ENCODE results near the gene DHX32.

The DHX32 gene

DNA sequence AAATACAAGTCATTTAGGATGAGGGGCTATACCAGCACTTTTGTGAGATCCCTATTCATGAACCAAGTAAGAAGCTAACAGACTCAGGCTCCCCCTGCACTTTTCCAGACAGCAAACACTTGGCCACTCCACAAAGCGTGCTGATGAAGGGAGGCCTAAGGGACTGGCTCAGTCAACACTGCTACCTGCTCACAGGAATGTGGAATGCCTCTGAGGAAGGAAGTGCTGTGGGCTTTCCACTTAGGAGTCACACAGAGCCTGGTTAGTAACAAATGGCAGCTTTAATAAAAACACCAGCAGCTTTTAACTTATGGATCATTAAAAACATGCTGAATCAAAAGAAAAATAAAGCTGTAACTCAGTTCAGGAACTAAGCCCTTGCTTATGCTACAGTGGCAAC, 73.0 kb downstream of the DHX32 start:
- in situ Hi-C loops (cut with HindIII; ENCODE audit: low pct_ligation_motif_present, low sequenced_read_pairs), result no loop called here
- H3K4me3 ChIP-seq (ENCODE audit: low read depth, low read length), result no peak overlapping the region
- H3K36me3 ChIP-seq (replicated peaks), result peaks cover 14% of the 10 kb centered on the region
- TF ChIP-seq CTCF (IDR thresholded peaks at IDR 0.05; ENCODE audit: low read depth, low read length, missing control alignments), result no peak
- DNase-seq, result no peak
- no peaks in the 10 kb centered on the region for H3K27me3 ChIP-seq (replicated peaks)
- no peak overlapping the region for H3K27ac ChIP-seq

GRCh38 chr10:125802739-125803138, 78.4 kb downstream of the DHX32 start:
- Histone ChIP-seq H3K4me3 (ENCODE audit: low read depth, low read length) (no peak overlapping the region), H3K27ac (no peak overlapping the region), H3K36me3 (replicated peaks) (peaks cover 11% of the 10 kb centered on the region), H3K27me3 (replicated peaks) (no peaks in the 10 kb centered on the region)
- in situ Hi-C loops (cut with HindIII; ENCODE audit: low pct_ligation_motif_present, low sequenced_read_pairs), result no loop called here
- DNase-seq, result no peak
- TF ChIP-seq CTCF (IDR thresholded peaks at IDR 0.05; ENCODE audit: low read depth, low read length, missing control alignments), result no peak

DNA sequence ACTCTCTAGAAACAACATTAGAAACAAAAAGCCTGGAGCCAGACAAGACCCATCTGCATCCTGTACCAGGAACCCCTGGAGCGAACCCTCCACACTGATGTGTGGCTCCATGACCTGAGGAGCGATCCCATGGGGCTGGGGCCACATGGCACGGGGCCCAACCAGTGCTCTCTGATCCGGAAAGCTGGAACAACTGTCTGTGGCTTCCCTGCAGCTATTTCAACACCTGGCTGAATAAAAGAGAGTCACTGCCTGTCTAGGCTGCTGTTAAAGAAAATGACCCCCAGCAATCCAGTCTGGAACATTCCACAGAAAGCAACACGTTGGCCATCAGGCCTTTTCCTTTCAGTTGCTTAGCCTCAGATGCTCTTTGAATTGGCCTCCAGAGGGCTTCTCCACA, 79.0 kb downstream of the DHX32 start:
- Histone ChIP-seq H3K27ac (no peak overlapping the region), H3K36me3 (replicated peaks) (peaks cover 13% of the 10 kb centered on the region), H3K4me3 (ENCODE audit: low read depth, low read length) (no peak overlapping the region), H3K27me3 (replicated peaks) (no peaks in the 10 kb centered on the region)
- in situ Hi-C loops (cut with HindIII; ENCODE audit: low pct_ligation_motif_present, low sequenced_read_pairs), result no loop called here
- no peak for TF ChIP-seq CTCF (IDR thresholded peaks at IDR 0.05; ENCODE audit: low read depth, low read length, missing control alignments)
- DNase-seq, result no peak

DNA sequence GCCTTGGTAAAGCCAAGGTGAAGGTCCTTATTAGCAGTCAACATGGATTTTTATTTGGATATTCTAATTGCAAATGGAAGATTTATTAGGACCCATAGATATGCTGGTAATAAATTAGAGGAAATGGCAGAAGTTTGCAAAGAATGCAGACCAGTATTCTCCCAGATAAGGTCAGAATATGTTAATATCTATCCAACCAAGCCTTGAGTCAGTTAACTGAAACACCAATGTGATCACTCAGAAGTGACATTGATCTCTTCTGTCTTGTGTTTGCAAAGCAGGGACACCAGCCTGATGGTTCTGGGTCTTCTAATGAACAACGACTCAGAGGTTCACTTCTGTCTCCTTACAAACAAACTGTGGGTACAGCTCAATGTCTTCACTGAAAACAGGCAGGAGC, 79.5 kb downstream of the DHX32 start:
- Histone ChIP-seq H3K27ac (no peak overlapping the region), H3K27me3 (replicated peaks) (no peaks in the 10 kb centered on the region), H3K36me3 (replicated peaks) (peaks cover 13% of the 10 kb centered on the region), H3K4me3 (ENCODE audit: low read depth, low read length) (no peak overlapping the region)
- TF ChIP-seq CTCF (IDR thresholded peaks at IDR 0.05; ENCODE audit: low read depth, low read length, missing control alignments), result no peak
- DNase-seq, result no peak
- in situ Hi-C loops (cut with HindIII; ENCODE audit: low pct_ligation_motif_present, low sequenced_read_pairs), result no loop called here

GRCh38 chr10:125799451-125800182, 81.5 kb downstream of the DHX32 start:
- in situ Hi-C loops (cut with HindIII; ENCODE audit: low pct_ligation_motif_present, low sequenced_read_pairs), result no loop called here
- TF ChIP-seq CTCF (IDR thresholded peaks at IDR 0.05; ENCODE audit: low read depth, low read length, missing control alignments), result no peak

More at GRCh38 chr10:125799451-125800182, 81.5 kb downstream of the DHX32 start:
- Histone ChIP-seq H3K36me3 (replicated peaks) (peaks cover 3% of the 10 kb centered on the region), H3K27me3 (replicated peaks) (no peaks in the 10 kb centered on the region), H3K27ac (no peak overlapping the region), H3K4me3 (ENCODE audit: low read depth, low read length) (no peak overlapping the region)
- peak; percentile 43 for DNase-seq

Data from brain microvascular endothelial cell (primary cell).